Ovary (tissue), 9 donors: ENCODE data around the gene DCT. TPM values are rescaled to one million over a fixed set of nuclear protein-coding genes. Genes with fewer than 3 reads are reported as not detected.

Experiments
- DNase-seq, 5 donors: peaks; one replicate each; pipeline ENCODE4 v3.0.0-alpha.2; 2019 to 2020
- H3K27ac ChIP-seq, 2 donors: fragments of 200-600 bp; one replicate each; pipeline versions ENCODE4 v1.5.1 to v1.8.0; 2019 to 2022
- H3K27me3 ChIP-seq: fragments of 200-600 bp; one replicate; pipeline ENCODE4 v1.8.0; 2022
- H3K36me3 ChIP-seq: fragments of 200-600 bp; sonication (generic); one replicate; pipeline ENCODE4 v1.5.1; 2019
- H3K4me1 ChIP-seq: one replicate; pipeline ENCODE4 v1.8.1; 2013; ENCODE audit warnings: mild to moderate bottlenecking, moderate library complexity; ENCODE audit not compliant: insufficient read depth
- H3K4me3 ChIP-seq: fragments of 200-600 bp; sonication (generic); one replicate; pipeline ENCODE4 v1.5.1; 2017
- H3K9me3 ChIP-seq, 2 donors: fragments of 200-600 bp in 1 of 2; sonication (generic) in 1 of 2; one replicate each; pipeline versions ENCODE4 v1.5.1 to v1.8.1; 2013 to 2019; ENCODE audit warnings: mild to moderate bottlenecking in 1 of 2, moderate library complexity in 1 of 2
- CTCF ChIP-seq, 3 donors: fragments of 450-650 bp in 2 of 3; fragments of 200-600 bp in 1 of 3; IDR thresholded peaks; one replicate each; pipeline versions ENCODE4 v1.5.1 to v1.8.0; 2016 to 2022; ENCODE audit warnings: antibody characterized with exemption in 3 of 3, mild to moderate bottlenecking in 1 of 3
- EP300 ChIP-seq: sonication (generic); formaldehyde crosslinking; IDR thresholded peaks from one replicate; pipeline ENCODE4 v1.6.1; 2017; ENCODE audit warnings: antibody characterized with exemption
- POLR2A ChIP-seq: fragments of 450-650 bp; IDR thresholded peaks from one replicate; pipeline ENCODE4 v1.6.1; 2017; ENCODE audit warnings: antibody characterized with exemption, mild to moderate bottlenecking, moderate library complexity
- WGBS, 3 donors: extraction: QIAGEN DNeasy Blood & Tissue Kit in 1 of 3; methylation state at CpG; one replicate each; pipeline versions ENCODE4 v1.1.5 to v1.1.7; 2013 to 2017; 5-methylcytosine and 5-hydroxymethylcytosine counted together
- intact Hi-C, 4 donors: fragments of 100-400 bp; cut with DNase I; formaldehyde crosslinking; loops; one replicate each; pipeline versions ENCODE4 v1.11.0 to v1.15.1; 2022 to 2023
- polyA plus RNA-seq, 2 donors: library from polyadenylated mRNA; stranded (reverse); fragments of 200-250 nt in 1 of 2; fragments of 350-450 nt in 1 of 2; fragmentation: Illumina TruSeq in 1 of 2; extraction: RNeasy Lipid Tissue Mini Kit (QIAGEN cat#74804) in 1 of 2; gene quantifications; one replicate each; pipeline ENCODE4 v1.2.3, GENCODE V29; 2013 to 2014
- total RNA-seq, 7 donors: library from RNA; depleted of rRNA in 2 of 7; stranded (reverse); fragments of >200 nt in 2 of 7; fragmentation: NEBNext Ultra II Directional in 3 of 7; extraction: Animal tissue kit (Norgen Biotek cat#: 25700) in 3 of 7; gene quantifications; one replicate each; pipeline versions ENCODE4 v1.1.0 to v1.2.4, GENCODE V29; 2016 to 2023
- donor health status: DM: no; HTN: no; CAD: no; lungs with moderate emphysema.
- donor health status: DM: no; HTN: no; CAD: no.
- donor health status: Bipolar disorder and iron deficiency.
- donor health status: DM: yes; HTN: yes; CAD: no.
- donor health status: DM: no; HTN: no; CAD: no.
- donor health status: DM: yes; HTN: yes; CAD: no.

DCT gene
- total and polyA plus RNA-seq, 9 donors = 0.27 to 0.92 (median 0.58) TPM

- no peaks in the 10 kb centered on the region for H3K36me3 ChIP-seq
- intact Hi-C loops = loop anchor here in 2 of 4 donors (5.0 to 10.0 kb wide), 2 partner anchors 183 to 185 kb away; no protein-coding TSS in a partner anchor
- DNase-seq = no peak
- H3K27me3 ChIP-seq = no peaks in the 10 kb centered on the region
- H3K4me1 ChIP-seq = no peaks in the 10 kb centered on the region
- H3K4me3 ChIP-seq = no peak overlapping the region
- no peaks in the 10 kb centered on the region for H3K9me3 ChIP-seq
- H3K27ac ChIP-seq = no peak overlapping the region
- TF ChIP-seq EP300 = no peak
- TF ChIP-seq CTCF (IDR thresholded peaks at IDR 0.05) = no peak
- no peak for TF ChIP-seq POLR2A
Measured at GRCh38 chr13:94431987-94432386, 47.5 kb downstream of the DCT start.

- no peaks in the 10 kb centered on the region for H3K9me3 ChIP-seq
- no peak for DNase-seq
- no peak overlapping the region for H3K27ac ChIP-seq
- intact Hi-C loops = loop anchor here in 2 of 4 donors (5.0 to 10.0 kb wide), 2 partner anchors 183 to 186 kb away; no protein-coding TSS in a partner anchor
- no peaks in the 10 kb centered on the region for H3K4me1 ChIP-seq
- H3K36me3 ChIP-seq = no peaks in the 10 kb centered on the region
- H3K4me3 ChIP-seq = no peak overlapping the region
- TF ChIP-seq EP300 (no peak), POLR2A (no peak), CTCF (IDR thresholded peaks at IDR 0.05) (no peak)
- WGBS, 3 donors = 69 to 82% (median 70%) methylated on average over 2 of the region's 2 CpGs
- H3K27me3 ChIP-seq = no peaks in the 10 kb centered on the region
Measured at GRCh38 chr13:94431574-94431973, 47.9 kb downstream of the DCT start.

- Histone ChIP-seq H3K4me1 (no peaks in the 10 kb centered on the region), H3K27ac (no peak overlapping the region), H3K36me3 (no peaks in the 10 kb centered on the region), H3K4me3 (no peak overlapping the region), H3K27me3 (no peaks in the 10 kb centered on the region), H3K9me3 (no peaks in the 10 kb centered on the region)
- intact Hi-C loops = no loop called here
- no peak for DNase-seq
- 65 to 78% (median 69%) methylated on average over 5 of the region's 5 CpGs for WGBS, 3 donors
- TF ChIP-seq EP300 (no peak), CTCF (IDR thresholded peaks at IDR 0.05) (no peak), POLR2A (no peak)
Measured at GRCh38 chr13:94427313-94427953, 52.0 kb downstream of the DCT start.

GRCh38 chr13:94419925-94420305, 59.6 kb downstream of the DCT start:
- intact Hi-C loops = no loop called here
- Histone ChIP-seq H3K4me1 (no peaks in the 10 kb centered on the region), H3K27ac (no peak overlapping the region), H3K9me3 (no peaks in the 10 kb centered on the region), H3K4me3 (no peak overlapping the region), H3K27me3 (no peaks in the 10 kb centered on the region), H3K36me3 (no peaks in the 10 kb centered on the region)
- DNase-seq = no peak
- WGBS, 3 donors = 58 to 80% (median 71%) methylated on average over 1 of the region's 1 CpG
- TF ChIP-seq EP300 (no peak), CTCF (IDR thresholded peaks at IDR 0.05) (no peak), POLR2A (no peak)
